Measurements from ENCODE around the gene DNAJB12.

The DNAJB12 gene

GRCh38 chr10:72320676-72321247 is 34.0 kb downstream of the DNAJB12 start:
- H2BK5ac ChIP-seq (ENCODE audit: low read depth, low read length, poor library complexity, severe bottlenecking): peak overlapping the region; percentile 36
- H3K18ac ChIP-seq (ENCODE audit: low read depth in 1 of 2, low read length in 2 of 2): peak overlapping the region; percentile 92 to 94
- no peak overlapping the region for H2BK15ac ChIP-seq (ENCODE audit: low read depth, poor library complexity, severe bottlenecking)
- peak overlapping the region; percentile 63 for H2AK5ac ChIP-seq (ENCODE audit: low read length, severe bottlenecking)
- no peaks in the 10 kb centered on the region for H3K79me1 ChIP-seq (replicated peaks; ENCODE audit: low read length, poor library complexity, severe bottlenecking)
- H3K36me3 ChIP-seq (ENCODE audit: control insufficient read depth in 1 of 2, insufficient read depth in 2 of 2, low read depth in 1 of 2, low read length in 2 of 2): no peaks in the 10 kb centered on the region
- H3K23ac ChIP-seq (ENCODE audit: low read length in 2 of 2): peak overlapping the region in 1 of 2 experiments; percentile 34
- no peaks in the 10 kb centered on the region for H3K27me3 ChIP-seq (ENCODE audit: control insufficient read depth in 1 of 2, insufficient read depth in 1 of 2, low read length in 2 of 2)
- H3K9ac ChIP-seq (ENCODE audit: low read length): peak overlapping the region; percentile 88
- peak overlapping the region; percentile 97 for H4K8ac ChIP-seq (ENCODE audit: low read length)
- H4K91ac ChIP-seq (ENCODE audit: low read length): peak overlapping the region; percentile 97
- H3K14ac ChIP-seq (ENCODE audit: low read length in 2 of 2): peak overlapping the region in 1 of 2 experiments; percentile 15
- H3K9me3 ChIP-seq (ENCODE audit: control insufficient read depth, low read length): no peaks in the 10 kb centered on the region
- no peak overlapping the region for H2AFZ ChIP-seq (ENCODE audit: low read depth, low read length)
- H3K27ac ChIP-seq (ENCODE audit: low read length, poor library complexity, severe bottlenecking): peak overlapping the region; percentile 87
- H2BK120ac ChIP-seq (ENCODE audit: low read depth, low read length): peak overlapping the region; percentile 100
- H2BK12ac ChIP-seq (ENCODE audit: low read length in 2 of 2): peak overlapping the region; percentile 45 to 91
- peak; percentile 100 for DNase-seq
- peak overlapping the region in 1 of 2 experiments; percentile 67 for H3K4me3 ChIP-seq (ENCODE audit: insufficient read depth in 1 of 2, low read depth in 1 of 2, low read length in 2 of 2)
- H3K4ac ChIP-seq (ENCODE audit: low read depth in 1 of 2, low read length in 2 of 2): peak overlapping the region; percentile 88 to 97
- 3% methylated on average over 12 of the region's 12 CpGs for WGBS
- peaks cover 52% of the 10 kb centered on the region for H3K4me1 ChIP-seq (ENCODE audit: control insufficient read depth, insufficient read depth, low read depth, low read length)
- H3K4me2 ChIP-seq (ENCODE audit: low read length, poor library complexity, severe bottlenecking): no peak overlapping the region

GRCh38 chr10:72319416-72320254 is 35.1 kb downstream of the DNAJB12 start:
- peak overlapping the region; percentile 57 for H3K4me2 ChIP-seq (ENCODE audit: low read length, poor library complexity, severe bottlenecking)
- H2BK12ac ChIP-seq (ENCODE audit: low read length in 2 of 2): peak overlapping the region; percentile 90 to 99
- peak; percentile 95 for DNase-seq
- peak overlapping the region in 1 of 2 experiments; percentile 92 for H3K14ac ChIP-seq (ENCODE audit: low read length in 2 of 2)
- peaks cover 42% of the 10 kb centered on the region for H3K4me1 ChIP-seq (ENCODE audit: control insufficient read depth, insufficient read depth, low read depth, low read length)
- H3K27me3 ChIP-seq (ENCODE audit: control insufficient read depth in 1 of 2, insufficient read depth in 1 of 2, low read length in 2 of 2): no peaks in the 10 kb centered on the region
- peak overlapping the region; percentile 94 for H4K8ac ChIP-seq (ENCODE audit: low read length)
- peak overlapping the region; percentile 78 for H2AFZ ChIP-seq (ENCODE audit: low read depth, low read length)
- H3K9me3 ChIP-seq (ENCODE audit: control insufficient read depth, low read length): no peaks in the 10 kb centered on the region
- H3K9ac ChIP-seq (ENCODE audit: low read length): peak overlapping the region; percentile 88
- H3K4me3 ChIP-seq (ENCODE audit: insufficient read depth in 1 of 2, low read depth in 1 of 2, low read length in 2 of 2): peak overlapping the region; percentile 40 to 67
- 5% methylated on average over 47 of the region's 60 CpGs for WGBS
- H2AK5ac ChIP-seq (ENCODE audit: low read length, severe bottlenecking): no peak overlapping the region
- peak overlapping the region; percentile 87 for H3K27ac ChIP-seq (ENCODE audit: low read length, poor library complexity, severe bottlenecking)
- H3K23ac ChIP-seq (ENCODE audit: low read length in 2 of 2): peak overlapping the region in 1 of 2 experiments; percentile 100
- peak overlapping the region; percentile 85 for H2BK5ac ChIP-seq (ENCODE audit: low read depth, low read length, poor library complexity, severe bottlenecking)
- peak overlapping the region; percentile 97 for H4K91ac ChIP-seq (ENCODE audit: low read length)
- peak overlapping the region; percentile 67 to 99 for H3K18ac ChIP-seq (ENCODE audit: low read depth in 1 of 2, low read length in 2 of 2)
- peak overlapping the region; percentile 89 to 96 for H3K4ac ChIP-seq (ENCODE audit: low read depth in 1 of 2, low read length in 2 of 2)
- H3K36me3 ChIP-seq (ENCODE audit: control insufficient read depth in 1 of 2, insufficient read depth in 2 of 2, low read depth in 1 of 2, low read length in 2 of 2): no peaks in the 10 kb centered on the region
- peak overlapping the region; percentile 95 for H2BK15ac ChIP-seq (ENCODE audit: low read depth, poor library complexity, severe bottlenecking)
- no peaks in the 10 kb centered on the region for H3K79me1 ChIP-seq (replicated peaks; ENCODE audit: low read length, poor library complexity, severe bottlenecking)
- peak overlapping the region; percentile 98 for H2BK120ac ChIP-seq (ENCODE audit: low read depth, low read length)

DNA sequence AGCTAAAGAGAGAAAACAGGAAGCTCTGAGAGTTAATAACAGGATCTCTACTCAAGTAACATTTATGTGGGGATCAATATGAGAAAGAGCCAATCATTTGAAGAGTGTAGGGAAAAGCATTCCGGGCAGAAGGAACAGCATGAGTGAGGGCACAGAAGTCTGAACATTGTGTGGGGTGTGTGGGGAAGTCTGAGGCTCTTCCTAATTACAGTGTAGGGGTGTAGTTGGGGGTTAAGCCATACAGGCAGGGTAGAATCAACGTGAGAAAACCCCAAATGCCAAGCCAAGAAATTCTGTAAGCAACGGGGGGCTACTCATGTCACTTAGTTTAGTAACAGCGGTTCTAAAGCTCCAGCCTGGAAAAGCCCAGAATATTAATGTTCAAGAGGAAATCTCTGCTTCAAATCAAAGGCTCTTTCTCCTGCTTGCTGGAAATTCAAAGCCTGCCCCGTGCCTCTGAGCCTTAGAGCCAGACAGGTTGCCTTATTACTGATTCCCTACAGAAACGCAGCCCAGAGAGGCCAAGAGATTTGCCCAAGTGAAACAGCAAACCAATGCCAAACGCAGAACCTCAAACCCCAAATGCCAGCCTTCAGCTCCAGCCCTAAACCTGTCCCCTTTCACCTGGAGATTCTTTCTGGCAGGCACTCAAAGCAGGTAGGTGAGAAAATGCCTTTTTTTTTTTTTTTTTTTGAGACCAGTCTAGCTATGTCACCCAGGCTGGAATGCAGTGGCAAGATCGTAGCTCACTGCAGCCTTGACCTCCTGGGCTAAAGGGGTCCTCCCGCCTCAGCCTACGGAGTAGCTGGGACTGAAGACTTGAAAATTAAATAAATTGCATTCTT is 36.1 kb downstream of the DNAJB12 start:
- H4K8ac ChIP-seq (ENCODE audit: low read length): no peak overlapping the region

More for the DNA sequence above, 36.1 kb downstream of the DNAJB12 start:
- Histone ChIP-seq H4K91ac (ENCODE audit: low read length) (peak overlapping the region; percentile 93), H2AK5ac (ENCODE audit: low read length, severe bottlenecking) (peak overlapping the region; percentile 91), H3K9me3 (ENCODE audit: control insufficient read depth, low read length) (no peaks in the 10 kb centered on the region), H3K23ac (ENCODE audit: low read length in 2 of 2) (peak overlapping the region in 1 of 2 experiments; percentile 79), H3K18ac (ENCODE audit: low read depth in 1 of 2, low read length in 2 of 2) (peak overlapping the region; percentile 52 to 63), H2BK12ac (ENCODE audit: low read length in 2 of 2) (peak overlapping the region; percentile 71 to 78), H3K4me3 (ENCODE audit: insufficient read depth in 1 of 2, low read depth in 1 of 2, low read length in 2 of 2) (peak overlapping the region in 1 of 2 experiments; percentile 24), H3K4ac (ENCODE audit: low read depth in 1 of 2, low read length in 2 of 2) (peak overlapping the region; percentile 24 to 96), H2BK120ac (ENCODE audit: low read depth, low read length) (peak overlapping the region; percentile 98), H3K27ac (ENCODE audit: low read length, poor library complexity, severe bottlenecking) (peak overlapping the region; percentile 78), H2BK15ac (ENCODE audit: low read depth, poor library complexity, severe bottlenecking) (peak overlapping the region; percentile 44), H3K14ac (ENCODE audit: low read length in 2 of 2) (no peak overlapping the region), H3K27me3 (ENCODE audit: control insufficient read depth in 1 of 2, insufficient read depth in 1 of 2, low read length in 2 of 2) (no peaks in the 10 kb centered on the region), H2AFZ (ENCODE audit: low read depth, low read length) (no peak overlapping the region), H3K79me1 (replicated peaks; ENCODE audit: low read length, poor library complexity, severe bottlenecking) (no peaks in the 10 kb centered on the region), H2BK5ac (ENCODE audit: low read depth, low read length, poor library complexity, severe bottlenecking) (no peak overlapping the region), H3K4me1 (ENCODE audit: control insufficient read depth, insufficient read depth, low read depth, low read length) (peaks cover 41% of the 10 kb centered on the region), H3K9ac (ENCODE audit: low read length) (peak overlapping the region; percentile 71), H3K36me3 (ENCODE audit: control insufficient read depth in 1 of 2, insufficient read depth in 2 of 2, low read depth in 1 of 2, low read length in 2 of 2) (no peaks in the 10 kb centered on the region), H3K4me2 (ENCODE audit: low read length, poor library complexity, severe bottlenecking) (peak overlapping the region; percentile 7)
- 66% methylated on average over 8 of the region's 10 CpGs for WGBS
- no peak for DNase-seq
